22Rv1 (cell line): ENCODE measurements around the gene TMEM184A.

Experiments
- H3K27ac ChIP-seq: fragments of 450-650 bp; 2 replicates; pipeline ENCODE4 v1.5.1; 2017
- CTCF ChIP-seq: fragments of 450-650 bp; IDR thresholded peaks from 2 replicates; pipeline ENCODE4 v1.5.1; 2017; ENCODE audit warnings: mild to moderate bottlenecking
- ZFX ChIP-seq: fragments of 450-650 bp; IDR thresholded peaks from 2 replicates; pipeline ENCODE4 v1.6.1; 2017; ENCODE audit warnings: antibody characterized with exemption, borderline replicate concordance

Gene TMEM184A

GRCh38 chr7:1546909-1547776 lies 8.9 kb downstream of the TMEM184A start:
- no peak overlapping the region for H3K27ac ChIP-seq
- TF ChIP-seq CTCF (no peak), ZFX (no peak)

- no peak for TF ChIP-seq ZFX
- TF ChIP-seq CTCF = no peak
- H3K27ac ChIP-seq = no peak overlapping the region
Measured at GRCh38 chr7:1546274-1546908, 9.6 kb downstream of the TMEM184A start.

GRCh38 chr7:1545417-1546246 lies 10.4 kb downstream of the TMEM184A start:
- H3K27ac ChIP-seq = no peak overlapping the region
- TF ChIP-seq ZFX = no peak
- TF ChIP-seq CTCF = peak; percentile 12; the same call in 1 of the 2 replicates

GRCh38 chr7:1544896-1545416 lies 11.0 kb downstream of the TMEM184A start:
- TF ChIP-seq ZFX (no peak), CTCF (no peak)
- peak overlapping the region; percentile 46 for H3K27ac ChIP-seq

- peak overlapping the region; percentile 46 for H3K27ac ChIP-seq
- TF ChIP-seq CTCF = no peak
- TF ChIP-seq ZFX = no peak
Measured at GRCh38 chr7:1544178-1544895, 11.7 kb downstream of the TMEM184A start.

GRCh38 chr7:1543826-1544177 lies 12.2 kb downstream of the TMEM184A start:
- no peak for TF ChIP-seq CTCF
- TF ChIP-seq ZFX = no peak
- H3K27ac ChIP-seq = peak overlapping the region; percentile 46
